Cardiac septum (tissue), 1 donor: ENCODE data around the gene ADRA2B. TPM values are rescaled to one million over a fixed set of nuclear protein-coding genes. Genes with fewer than 3 reads are reported as not detected.

Source experiments
- DNase-seq: peaks from one replicate; pipeline ENCODE4 v3.0.0-alpha.2; 2020; ENCODE audit warnings: low spot score
- intact Hi-C: fragments of 100-400 bp; cut with DNase I; formaldehyde crosslinking; loops from one replicate; pipeline ENCODE4 v1.14.0; 2022
- total RNA-seq: library from RNA; stranded (reverse); fragmentation: NEBNext Ultra II Directional; extraction: Animal tissue kit (Norgen Biotek cat#: 25700); gene quantifications from one replicate; pipeline ENCODE4 v1.2.1, GENCODE V29; 2021
- donor health status: DM: no; HTN: no; CAD: no.

ADRA2B gene
- total RNA-seq, 1 donor from 2014 or later = 5.5 TPM

- DNase-seq = peak; percentile 46
- intact Hi-C loops = loop anchor here (10.0 kb wide), 2 partner anchors 46 to 86 kb away; no protein-coding TSS in a partner anchor
These were observed 5.1 kb downstream of the ADRA2B start for GRCh38 chr2:96111257-96111640.

GRCh38 chr2:96110621-96111256 is 5.6 kb downstream of the ADRA2B start:
- intact Hi-C loops = loop anchor here (10.0 kb wide), 2 partner anchors 46 to 86 kb away; no protein-coding TSS in a partner anchor
- DNase-seq = peak; percentile 22

- peak; percentile 73 for DNase-seq
- intact Hi-C loops = loop anchor here (10.0 kb wide), 2 partner anchors 45 to 85 kb away; no protein-coding TSS in a partner anchor
These were observed 6.3 kb downstream of the ADRA2B start for GRCh38 chr2:96109931-96110511.

GRCh38 chr2:96109361-96109680 is 7.0 kb downstream of the ADRA2B start:
- intact Hi-C loops = no loop called here
- no peak for DNase-seq

GRCh38 chr2:96108541-96109360 is 7.6 kb downstream of the ADRA2B start:
- peak; percentile 87 for DNase-seq
- intact Hi-C loops = no loop called here

GRCh38 chr2:96108151-96108540 is 8.2 kb downstream of the ADRA2B start:
- intact Hi-C loops = no loop called here
- DNase-seq = peak; percentile 71

GRCh38 chr2:96107708-96108065 is 8.7 kb downstream of the ADRA2B start:
- peak; percentile 62 for DNase-seq
- intact Hi-C loops = no loop called here

GRCh38 chr2:96106991-96107707 is 9.2 kb downstream of the ADRA2B start:
- intact Hi-C loops = no loop called here
- peak; percentile 71 for DNase-seq

GRCh38 chr2:96105994-96106715 is 10.2 kb downstream of the ADRA2B start:
- intact Hi-C loops = no loop called here
- peak; percentile 38 for DNase-seq

GRCh38 chr2:96105152-96105915 is 11.0 kb downstream of the ADRA2B start:
- intact Hi-C loops = no loop called here
- peak; percentile 36 for DNase-seq

GRCh38 chr2:96104487-96104861 is 11.9 kb downstream of the ADRA2B start:
- intact Hi-C loops = no loop called here
- DNase-seq = peak; percentile 58

GRCh38 chr2:96103761-96104486 is 12.4 kb downstream of the ADRA2B start:
- DNase-seq = peak; percentile 76
- intact Hi-C loops = no loop called here

- intact Hi-C loops = no loop called here
- peak; percentile 70 for DNase-seq
These were observed 13.2 kb downstream of the ADRA2B start for GRCh38 chr2:96103187-96103601.

GRCh38 chr2:96102596-96103186 is 13.7 kb downstream of the ADRA2B start:
- DNase-seq = peak; percentile 3
- intact Hi-C loops = no loop called here

- DNase-seq = no peak
These were observed 15.5 kb downstream of the ADRA2B start for GRCh38 chr2:96100893-96101304.

GRCh38 chr2:96099861-96100798 is 16.2 kb downstream of the ADRA2B start:
- DNase-seq = peak; percentile 62
- intact Hi-C loops = no loop called here

More at GRCh38 chr2:96100893-96101304, 15.5 kb downstream of the ADRA2B start:
- intact Hi-C loops = no loop called here
